K562 (cell line): ENCODE data around the gene LY6G6D. TPM values are rescaled to one million over a fixed set of nuclear protein-coding genes. Genes with fewer than 3 reads are reported as not detected.

Source experiments
- ELF4 ChIP-seq: fragments of 450-650 bp; formaldehyde crosslinking; IDR thresholded peaks from 2 replicates; pipeline ENCODE4 v1.4.0; 2022; ENCODE audit warnings: missing genetic modification characterization
- MYC ChIP-seq, 2 experiments: fragments of 250-450 bp in 1 of 2; sonication (Bioruptor Pico) in 1 of 2; IDR thresholded peaks; 2 replicates each; pipeline versions ENCODE4 v1.5.1 to v1.6.1; 2012 to 2021; ENCODE audit warnings: low read depth in 2 of 2, borderline replicate concordance in 1 of 2, improper control_type of control experiment in 1 of 2, low read length in 1 of 2, mild to moderate bottlenecking in 1 of 2, moderate library complexity in 1 of 2
- SP1 ChIP-seq: sonication (generic); formaldehyde crosslinking; IDR thresholded peaks from 2 replicates; pipeline ENCODE4 v1.8.1; 2022; ENCODE audit warnings: mild to moderate bottlenecking, missing genetic modification reagents
- TRIM28 ChIP-seq: fragments of 450-650 bp; IDR thresholded peaks from 2 replicates; pipeline ENCODE4 v1.6.1; 2017
- polyA plus RNA-seq, 8 experiments: library from polyadenylated mRNA; depleted of rRNA in 4 of 8; stranded (reverse) in 5 of 8; unstranded in 3 of 8; fragments of >200 nt; fragmentation: Nextera tagmentation in 2 of 8; fragmentation: Illumina TruSeq in 1 of 8; extraction: Ambion mirVana in 2 of 8; extraction: Trizol in 1 of 8; gene quantifications; 2 replicates each; pipeline versions ENCODE4 v1.2.1 to v1.2.3, GENCODE V29; 2011 to 2014; ENCODE audit warnings: inconsistent platforms in 1 of 8, missing spikeins in 1 of 8
- total RNA-seq, 7 experiments: library from RNA; depleted of rRNA in 6 of 7; stranded (reverse); fragments of >200 nt in 6 of 7; fragmentation: Illumina TruSeq in 2 of 7; extraction: Trizol in 2 of 7; gene quantifications; 2 replicates each; pipeline versions ENCODE4 v1.2.1 to v1.2.3, GENCODE V29; 2011 to 2021; ENCODE audit warnings: low replicate concordance in 1 of 7
- TF ChIP-seq, protein P1 (sequence below): fragments of 450-650 bp; formaldehyde crosslinking; conservative IDR thresholded peaks from 2 replicates; pipeline ENCODE4 v1.4.0; 2022; ENCODE audit warnings: mild to moderate bottlenecking, missing genetic modification characterization
- TF ChIP-seq, protein P2 (sequence below), 2 experiments: fragments of 450-650 bp in 1 of 2; sonication (generic) in 1 of 2; formaldehyde crosslinking; conservative IDR thresholded peaks; 2 replicates each; pipeline versions ENCODE4 v1.4.0 to v1.8.1; 2020 to 2022; ENCODE audit warnings: mild to moderate bottlenecking in 1 of 2, missing genetic modification reagents in 1 of 2
- TF ChIP-seq, protein P3 (sequence below): sonication (generic); formaldehyde crosslinking; IDR thresholded peaks from 2 replicates; pipeline ENCODE4 v1.8.1; 2023; ENCODE audit warnings: missing genetic modification reagents, mild to moderate bottlenecking, borderline replicate concordance

Gene LY6G6D
- total and polyA plus RNA-seq, 9 of the 15 experiments (the other 6 are each of a cell fraction or from before 2014, with no cell fraction given), result 0.30 to 0.38 TPM; not detected in 7

DNA sequence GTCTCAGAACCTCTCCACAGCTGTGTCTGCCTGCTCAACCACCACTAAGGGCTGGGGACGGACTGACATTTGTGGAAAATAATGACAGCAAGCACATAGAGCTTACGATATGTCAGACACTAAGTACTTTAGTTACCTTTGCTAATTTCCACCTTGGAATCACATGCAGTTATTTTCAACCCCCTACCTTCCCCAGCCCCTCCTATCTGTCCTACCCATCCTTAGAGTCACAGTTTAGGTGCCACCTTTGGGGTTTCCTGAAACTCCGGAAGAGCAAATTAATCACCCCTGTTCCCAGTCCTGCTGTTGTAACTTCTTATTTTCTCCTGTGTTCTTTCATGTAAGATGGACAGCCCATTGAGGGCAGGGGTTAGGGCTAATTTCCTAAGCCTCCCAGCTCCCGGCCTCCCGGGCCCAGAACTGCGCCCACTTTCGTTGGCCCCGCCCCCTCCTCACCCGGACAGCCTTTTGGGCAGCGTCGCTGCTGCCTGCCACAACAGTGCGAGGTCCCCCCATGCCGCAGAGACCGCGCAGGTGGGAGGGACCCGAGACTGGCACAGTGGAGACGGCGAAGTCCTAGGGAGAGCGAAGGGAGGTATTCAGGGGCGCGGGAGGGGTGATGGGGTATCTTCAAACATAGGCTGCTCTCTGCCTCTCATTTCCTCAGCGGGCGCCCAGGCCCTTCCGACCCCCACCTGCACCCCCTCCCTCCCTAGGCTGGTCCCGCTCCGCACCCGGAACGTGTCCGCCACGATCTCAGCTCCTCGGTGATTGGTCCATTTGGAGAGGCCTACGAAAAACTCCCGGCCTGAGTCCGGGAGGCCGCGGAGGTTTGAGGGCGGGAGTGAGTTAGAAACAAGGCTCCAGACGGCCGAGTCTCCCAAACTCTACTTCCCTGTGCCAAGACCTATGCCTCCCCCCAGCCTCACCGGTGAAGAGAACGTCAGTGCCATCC, 12.8 kb downstream of the LY6G6D start (continued):
- TF ChIP-seq, protein P1, sequence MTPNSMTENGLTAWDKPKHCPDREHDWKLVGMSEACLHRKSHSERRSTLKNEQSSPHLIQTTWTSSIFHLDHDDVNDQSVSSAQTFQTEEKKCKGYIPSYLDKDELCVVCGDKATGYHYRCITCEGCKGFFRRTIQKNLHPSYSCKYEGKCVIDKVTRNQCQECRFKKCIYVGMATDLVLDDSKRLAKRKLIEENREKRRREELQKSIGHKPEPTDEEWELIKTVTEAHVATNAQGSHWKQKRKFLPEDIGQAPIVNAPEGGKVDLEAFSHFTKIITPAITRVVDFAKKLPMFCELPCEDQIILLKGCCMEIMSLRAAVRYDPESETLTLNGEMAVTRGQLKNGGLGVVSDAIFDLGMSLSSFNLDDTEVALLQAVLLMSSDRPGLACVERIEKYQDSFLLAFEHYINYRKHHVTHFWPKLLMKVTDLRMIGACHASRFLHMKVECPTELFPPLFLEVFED (CRISPR knock-in tag), result peak; percentile 66; the same call in 1 of the 2 replicates
- TF ChIP-seq ELF4 (CRISPR knock-in tag) (peak; percentile 74; the same call in 1 of the 2 replicates), TRIM28 (peak; percentile 54; the same call in 1 of the 2 replicates), MYC (IDR thresholded peaks at IDR 0.05; ENCODE audit: low read depth, low read length) (peak; percentile 9; the same call in 1 of the 2 replicates), MYC (CRISPR knock-in tag; IDR thresholded peaks at IDR 0.05; ENCODE audit: borderline replicate concordance, low read depth) (no peak), SP1 (peak; percentile 89)
- TF ChIP-seq, protein P2, sequence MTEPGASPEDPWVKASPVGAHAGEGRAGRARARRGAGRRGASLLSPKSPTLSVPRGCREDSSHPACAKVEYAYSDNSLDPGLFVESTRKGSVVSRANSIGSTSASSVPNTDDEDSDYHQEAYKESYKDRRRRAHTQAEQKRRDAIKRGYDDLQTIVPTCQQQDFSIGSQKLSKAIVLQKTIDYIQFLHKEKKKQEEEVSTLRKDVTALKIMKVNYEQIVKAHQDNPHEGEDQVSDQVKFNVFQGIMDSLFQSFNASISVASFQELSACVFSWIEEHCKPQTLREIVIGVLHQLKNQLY (CRISPR knock-in tag; conservative IDR thresholded peaks at IDR 0.05), result 0 out of 4 replicates have a peak, but pooled peaks of 1 of the 2 experiments have one; percentile 62
- TF ChIP-seq, protein P3, sequence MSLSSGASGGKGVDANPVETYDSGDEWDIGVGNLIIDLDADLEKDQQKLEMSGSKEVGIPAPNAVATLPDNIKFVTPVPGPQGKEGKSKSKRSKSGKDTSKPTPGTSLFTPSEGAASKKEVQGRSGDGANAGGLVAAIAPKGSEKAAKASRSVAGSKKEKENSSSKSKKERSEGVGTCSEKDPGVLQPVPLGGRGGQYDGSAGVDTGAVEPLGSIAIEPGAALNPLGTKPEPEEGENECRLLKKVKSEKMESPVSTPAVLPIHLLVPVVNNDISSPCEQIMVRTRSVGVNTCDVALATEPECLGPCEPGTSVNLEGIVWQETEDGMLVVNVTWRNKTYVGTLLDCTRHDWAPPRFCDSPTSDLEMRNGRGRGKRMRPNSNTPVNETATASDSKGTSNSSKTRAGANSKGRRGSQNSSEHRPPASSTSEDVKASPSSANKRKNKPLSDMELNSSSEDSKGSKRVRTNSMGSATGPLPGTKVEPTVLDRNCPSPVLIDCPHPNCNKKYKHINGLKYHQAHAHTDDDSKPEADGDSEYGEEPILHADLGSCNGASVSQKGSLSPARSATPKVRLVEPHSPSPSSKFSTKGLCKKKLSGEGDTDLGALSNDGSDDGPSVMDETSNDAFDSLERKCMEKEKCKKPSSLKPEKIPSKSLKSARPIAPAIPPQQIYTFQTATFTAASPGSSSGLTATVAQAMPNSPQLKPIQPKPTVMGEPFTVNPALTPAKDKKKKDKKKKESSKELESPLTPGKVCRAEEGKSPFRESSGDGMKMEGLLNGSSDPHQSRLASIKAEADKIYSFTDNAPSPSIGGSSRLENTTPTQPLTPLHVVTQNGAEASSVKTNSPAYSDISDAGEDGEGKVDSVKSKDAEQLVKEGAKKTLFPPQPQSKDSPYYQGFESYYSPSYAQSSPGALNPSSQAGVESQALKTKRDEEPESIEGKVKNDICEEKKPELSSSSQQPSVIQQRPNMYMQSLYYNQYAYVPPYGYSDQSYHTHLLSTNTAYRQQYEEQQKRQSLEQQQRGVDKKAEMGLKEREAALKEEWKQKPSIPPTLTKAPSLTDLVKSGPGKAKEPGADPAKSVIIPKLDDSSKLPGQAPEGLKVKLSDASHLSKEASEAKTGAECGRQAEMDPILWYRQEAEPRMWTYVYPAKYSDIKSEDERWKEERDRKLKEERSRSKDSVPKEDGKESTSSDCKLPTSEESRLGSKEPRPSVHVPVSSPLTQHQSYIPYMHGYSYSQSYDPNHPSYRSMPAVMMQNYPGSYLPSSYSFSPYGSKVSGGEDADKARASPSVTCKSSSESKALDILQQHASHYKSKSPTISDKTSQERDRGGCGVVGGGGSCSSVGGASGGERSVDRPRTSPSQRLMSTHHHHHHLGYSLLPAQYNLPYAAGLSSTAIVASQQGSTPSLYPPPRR, result peak; percentile 66; the same call in 1 of the 2 replicates
